Cardiac muscle cell (in vitro differentiated cells and primary cell): ENCODE measurements around the gene LATS1. TPM values are rescaled to one million over a fixed set of nuclear protein-coding genes. Genes with fewer than 3 reads are reported as not detected.

Source experiments
- DNase-seq, 2 donors: peaks; one replicate each; pipeline versions ENCODE4 v3.0.0 to v3.0.0-alpha.2; 2010 to 2017; ENCODE audit warnings: low read depth in 1 of 2, low spot score in 1 of 2
- H3K27ac ChIP-seq: fragments of 200-600 bp; sonication (generic); 2 replicates; pipeline ENCODE4 v1.5.1; 2016
- H3K27me3 ChIP-seq: fragments of 200-600 bp; sonication (generic); 2 replicates; pipeline ENCODE4 v1.6.0; 2016; ENCODE audit warnings: control low read depth
- H3K36me3 ChIP-seq: fragments of 200-600 bp; sonication (generic); 2 replicates; pipeline ENCODE4 v1.5.1; 2016; ENCODE audit warnings: control low read depth
- H3K4me1 ChIP-seq: fragments of 200-600 bp; sonication (generic); 2 replicates; pipeline ENCODE4 v1.8.1; 2017; ENCODE audit warnings: low read depth, mild to moderate bottlenecking, mixed run types
- H3K4me3 ChIP-seq: fragments of 200-600 bp; sonication (generic); 2 replicates; pipeline ENCODE4 v1.5.1; 2016; ENCODE audit warnings: mild to moderate bottlenecking
- H3K9me3 ChIP-seq: fragments of 200-600 bp; sonication (generic); 2 replicates; pipeline ENCODE4 v1.5.1; 2017; ENCODE audit warnings: low read depth, mild to moderate bottlenecking, control low read depth
- CTCF ChIP-seq: IDR thresholded peaks from 2 replicates; pipeline ENCODE4 v1.5.1; 2012; ENCODE audit warnings: low read depth, mild to moderate bottlenecking, low read length
- polyA plus RNA-seq: library from polyadenylated mRNA; unstranded; fragments of >200 nt; fragmentation: Nextera tagmentation; extraction: Ambion mirVana; gene quantifications from 2 replicates; pipeline ENCODE4 v1.2.1, GENCODE V29; 2016
- total RNA-seq: library from RNA; depleted of rRNA; stranded (reverse); fragments of >200 nt; gene quantifications from 2 replicates; pipeline ENCODE4 v1.2.3, GENCODE V29; 2016

Gene LATS1
- total and polyA plus RNA-seq, 2 experiments from 2014 or later: 7.2 to 13.2 TPM

- no peak overlapping the region for H3K4me3 ChIP-seq
- H3K9me3 ChIP-seq: no peaks in the 10 kb centered on the region
- no peak for DNase-seq
- TF ChIP-seq CTCF: no peak
- H3K27ac ChIP-seq: no peak overlapping the region
- peaks cover 36% of the 10 kb centered on the region for H3K36me3 ChIP-seq
- H3K27me3 ChIP-seq: no peaks in the 10 kb centered on the region
- H3K4me1 ChIP-seq: peaks cover 4% of the 10 kb centered on the region
These were observed 15.3 kb upstream of the LATS1 start for GRCh38 chr6:149733089-149733720.

DNA sequence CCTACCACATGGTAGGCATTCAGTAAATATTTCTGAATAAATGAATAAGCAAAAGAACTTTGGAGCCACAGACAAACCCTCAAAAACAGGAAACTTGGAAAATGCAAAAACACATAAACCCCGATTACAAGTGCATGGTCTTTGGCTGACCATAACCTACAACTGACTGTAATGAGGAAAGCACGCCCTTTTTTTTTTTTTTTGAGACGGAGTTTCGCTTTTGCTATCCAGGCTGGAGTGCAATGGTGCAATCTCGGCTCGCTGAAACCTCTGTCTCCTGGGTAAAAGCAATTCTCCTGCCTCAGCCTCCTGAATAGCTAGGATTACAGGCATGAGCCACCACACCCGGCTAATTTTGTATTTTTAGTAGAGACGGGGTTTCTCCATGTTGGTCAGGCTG is 11.9 kb upstream of the LATS1 start:
- no peak for TF ChIP-seq CTCF
- no peak for DNase-seq
- peak overlapping the region; percentile 69 for H3K27ac ChIP-seq
- H3K4me1 ChIP-seq: peaks cover 4% of the 10 kb centered on the region
- no peaks in the 10 kb centered on the region for H3K27me3 ChIP-seq
- H3K9me3 ChIP-seq: no peaks in the 10 kb centered on the region
- H3K36me3 ChIP-seq: peaks cover 22% of the 10 kb centered on the region
- H3K4me3 ChIP-seq: no peak overlapping the region

DNA sequence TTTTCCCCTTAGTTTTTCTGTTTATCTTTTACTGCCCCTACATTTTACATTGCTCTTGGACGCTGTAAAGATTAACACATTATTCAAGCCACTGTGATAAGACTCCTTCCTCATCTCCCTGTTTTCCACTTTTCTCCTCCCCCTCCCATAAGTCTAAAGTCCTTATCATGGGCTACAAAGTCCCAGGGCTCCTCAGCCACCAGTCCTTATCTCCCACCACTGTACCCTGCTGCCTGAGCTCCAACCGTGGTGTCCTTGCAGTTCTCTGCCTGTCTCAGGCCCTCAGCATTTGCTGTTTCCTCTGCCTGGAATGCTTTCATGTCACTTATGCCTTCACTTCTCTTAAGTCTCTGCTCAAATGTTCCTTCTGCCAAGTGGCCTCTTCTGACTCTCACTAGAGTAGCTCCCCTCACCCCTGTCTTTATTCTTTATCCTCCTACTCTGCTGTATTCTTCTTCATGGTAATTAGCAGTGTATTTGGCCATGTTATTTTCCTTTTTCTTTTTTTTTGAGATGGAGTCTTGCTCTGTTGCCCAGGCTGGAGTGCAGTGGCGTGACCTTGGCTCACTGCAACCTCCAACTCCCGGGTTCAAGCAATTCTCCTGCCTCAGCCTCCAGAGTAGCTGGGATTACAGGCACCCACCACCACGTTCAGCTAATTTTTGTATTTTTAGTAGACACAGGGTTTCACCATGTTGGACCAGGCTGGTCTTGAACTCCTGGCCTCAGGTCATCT is 10.8 kb upstream of the LATS1 start:
- no peak overlapping the region for H3K4me3 ChIP-seq

DNA sequence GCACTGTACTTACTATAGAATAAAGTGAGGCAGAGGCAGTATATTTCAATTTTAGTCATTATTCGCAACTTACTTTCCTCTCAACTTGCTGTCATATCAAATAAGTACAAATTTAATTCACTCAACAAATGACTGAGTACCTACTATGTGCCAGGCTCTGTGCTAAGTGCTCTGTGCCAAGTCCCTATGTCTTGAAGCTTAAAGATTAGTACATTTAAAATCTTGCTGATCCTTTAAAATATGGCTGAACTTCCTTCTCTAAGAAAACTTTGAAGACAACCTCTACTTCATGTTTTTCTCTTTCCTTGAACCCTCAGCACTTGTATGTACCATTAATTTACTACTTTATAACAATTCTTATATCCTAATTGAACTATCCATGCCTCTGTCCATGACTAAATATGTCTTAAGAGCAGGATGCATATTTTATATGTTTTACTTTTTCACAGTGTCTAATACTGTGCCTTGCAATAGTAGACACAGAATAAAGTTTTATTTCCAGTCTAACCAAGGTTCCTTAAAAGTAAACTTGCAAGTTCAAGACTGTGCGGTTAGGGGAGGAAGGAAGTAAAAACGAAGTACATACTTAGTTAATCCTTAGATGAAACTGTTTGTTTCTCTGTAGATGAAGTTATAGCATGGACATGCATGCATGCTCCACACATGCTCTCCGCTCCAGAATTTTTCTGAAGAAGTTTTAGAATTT is 10.0 kb upstream of the LATS1 start:
- H3K4me1 ChIP-seq: peaks cover 4% of the 10 kb centered on the region
- no peak for TF ChIP-seq CTCF
- H3K9me3 ChIP-seq: no peaks in the 10 kb centered on the region
- DNase-seq: no peak
- peaks cover 17% of the 10 kb centered on the region for H3K36me3 ChIP-seq
- no peaks in the 10 kb centered on the region for H3K27me3 ChIP-seq
- peak overlapping the region; percentile 69 for H3K27ac ChIP-seq
- H3K4me3 ChIP-seq: no peak overlapping the region

More for the DNA sequence above, 10.8 kb upstream of the LATS1 start:
- no peaks in the 10 kb centered on the region for H3K27me3 ChIP-seq
- H3K36me3 ChIP-seq: peaks cover 22% of the 10 kb centered on the region
- H3K27ac ChIP-seq: peak overlapping the region; percentile 69
- no peak for TF ChIP-seq CTCF
- H3K9me3 ChIP-seq: no peaks in the 10 kb centered on the region
- H3K4me1 ChIP-seq: peaks cover 4% of the 10 kb centered on the region
- peak in 1 of 2 donors; percentile 48 for DNase-seq

- no peaks in the 10 kb centered on the region for H3K27me3 ChIP-seq
- peaks cover 4% of the 10 kb centered on the region for H3K4me1 ChIP-seq
- H3K36me3 ChIP-seq: peaks cover 16% of the 10 kb centered on the region
- H3K4me3 ChIP-seq: no peak overlapping the region
- DNase-seq: no peak
- no peak for TF ChIP-seq CTCF
- no peak overlapping the region for H3K27ac ChIP-seq
- H3K9me3 ChIP-seq: no peaks in the 10 kb centered on the region
These were observed 7.9 kb upstream of the LATS1 start for GRCh38 chr6:149725785-149726184.
